ENCODE measurements around the gene GIMAP6. TPM values are rescaled to one million over a fixed set of nuclear protein-coding genes. Genes with fewer than 3 reads are reported as not detected.
"Not testable (repeated sequence)": the region's sequence is repeated elsewhere in the genome, so short reads cannot be mapped to it uniquely, and the experiment has no call there.

GIMAP6 gene
- total RNA-seq, 1 experiment from 2014 or later, result not detected

- no peak for DNase-seq (ENCODE audit: low spot score)
- in situ Hi-C loops (cut with HindIII; ENCODE audit: low sequenced_read_pairs), result no loop called here
Observed at GRCh38 chr7:150649080-150649385, 16.8 kb upstream of the GIMAP6 start.

GRCh38 chr7:150648353-150649079 is 16.3 kb upstream of the GIMAP6 start:
- DNase-seq (ENCODE audit: low spot score), result no peak
- in situ Hi-C loops (cut with HindIII; ENCODE audit: low sequenced_read_pairs), result no loop called here

GRCh38 chr7:150645259-150646020 is 13.3 kb upstream of the GIMAP6 start:
- no peak for DNase-seq (ENCODE audit: low spot score)
- in situ Hi-C loops (cut with HindIII; ENCODE audit: low sequenced_read_pairs), result no loop called here

GRCh38 chr7:150642926-150643325 is 10.7 kb upstream of the GIMAP6 start:
- DNase-seq (ENCODE audit: low spot score), result no peak
- in situ Hi-C loops (cut with HindIII; ENCODE audit: low sequenced_read_pairs), result no loop called here

GRCh38 chr7:150641854-150642253 is 9.7 kb upstream of the GIMAP6 start:
- DNase-seq (ENCODE audit: low spot score), result no peak
- in situ Hi-C loops (cut with HindIII; ENCODE audit: low sequenced_read_pairs), result no loop called here

- no peak for DNase-seq (ENCODE audit: low spot score)
- in situ Hi-C loops (cut with HindIII; ENCODE audit: low sequenced_read_pairs), result no loop called here
Observed at GRCh38 chr7:150633926-150634325, 1.7 kb upstream of the GIMAP6 start.

- DNase-seq (ENCODE audit: low spot score), result no peak
- in situ Hi-C loops (cut with HindIII; ENCODE audit: low sequenced_read_pairs), result no loop called here
Observed at GRCh38 chr7:150631084-150631826, 930 bp downstream of the GIMAP6 start.

GRCh38 chr7:150629347-150629746 is 2.8 kb downstream of the GIMAP6 start:
- no peak for DNase-seq (ENCODE audit: low spot score)
- in situ Hi-C loops (cut with HindIII; ENCODE audit: low sequenced_read_pairs), result no loop called here

GRCh38 chr7:150627959-150628358 is 4.2 kb downstream of the GIMAP6 start:
- DNase-seq (ENCODE audit: low spot score), result no peak
- in situ Hi-C loops (cut with HindIII; ENCODE audit: low sequenced_read_pairs), result no loop called here

- DNase-seq (ENCODE audit: low spot score), result no peak
- in situ Hi-C loops (cut with HindIII; ENCODE audit: low sequenced_read_pairs), result no loop called here
Observed at GRCh38 chr7:150626696-150627095, 5.5 kb downstream of the GIMAP6 start.

GRCh38 chr7:150621376-150621775 is 10.8 kb downstream of the GIMAP6 start:
- no peak for DNase-seq (ENCODE audit: low spot score)
- in situ Hi-C loops (cut with HindIII; ENCODE audit: low sequenced_read_pairs), result no loop called here

- DNase-seq (ENCODE audit: low spot score), result no peak
- in situ Hi-C loops (cut with HindIII; ENCODE audit: low sequenced_read_pairs), result no loop called here
Observed at GRCh38 chr7:150620617-150621371, 11.4 kb downstream of the GIMAP6 start.

- in situ Hi-C loops (cut with HindIII; ENCODE audit: low sequenced_read_pairs), result no loop called here
Observed at GRCh38 chr7:150620061-150620460, 12.1 kb downstream of the GIMAP6 start.

GRCh38 chr7:150615221-150615755 is 16.9 kb downstream of the GIMAP6 start:
- in situ Hi-C loops (cut with HindIII; ENCODE audit: low sequenced_read_pairs); DNase-seq (ENCODE audit: low spot score): not testable (repeated sequence)

More at GRCh38 chr7:150620061-150620460, 12.1 kb downstream of the GIMAP6 start:
- DNase-seq (ENCODE audit: low spot score), result no peak

- DNase-seq (ENCODE audit: low spot score); in situ Hi-C loops (cut with HindIII; ENCODE audit: low sequenced_read_pairs): not testable (repeated sequence)
Observed at GRCh38 chr7:150614426-150614825, 17.8 kb downstream of the GIMAP6 start.

GRCh38 chr7:150613880-150614279 is 18.3 kb downstream of the GIMAP6 start:
- no peak for DNase-seq (ENCODE audit: low spot score)
- in situ Hi-C loops (cut with HindIII; ENCODE audit: low sequenced_read_pairs), result no loop called here

- no peak for DNase-seq (ENCODE audit: low spot score)
- in situ Hi-C loops (cut with HindIII; ENCODE audit: low sequenced_read_pairs), result no loop called here
Observed at GRCh38 chr7:150612925-150613324, 19.3 kb downstream of the GIMAP6 start.

- in situ Hi-C loops (cut with HindIII; ENCODE audit: low sequenced_read_pairs), result no loop called here
Observed at GRCh38 chr7:150610233-150610632, 22.0 kb downstream of the GIMAP6 start.

GRCh38 chr7:150603600-150603999 is 28.6 kb downstream of the GIMAP6 start:
- DNase-seq (ENCODE audit: low spot score); in situ Hi-C loops (cut with HindIII; ENCODE audit: low sequenced_read_pairs): not testable (repeated sequence)

More at GRCh38 chr7:150610233-150610632, 22.0 kb downstream of the GIMAP6 start:
- no peak for DNase-seq (ENCODE audit: low spot score)
